ENCODE data around the gene VPS33A. TPM values are rescaled to one million over a fixed set of nuclear protein-coding genes. Genes with fewer than 3 reads are reported as not detected.

Gene VPS33A
- total RNA-seq, 1 donor from 2014 or later: 27.1 TPM

Small RNAs within 50 kb of the gene (small RNA-seq; reads per million reads assigned to genes)
- gene DIABLO: 0.46 reads per million, percentile 45 among the genes with 10 or more reads in this experiment

Other genes with a start within 250 kb of the VPS33A start
- gene BCL7A, start 244.6 kb downstream of the VPS33A start, total RNA-seq: 103 TPM
- gene MLXIP, start 187.7 kb downstream of the VPS33A start, total RNA-seq: 7.6 TPM
- gene IL31, start 92.3 kb downstream of the VPS33A start, total RNA-seq: not detected
- 1.2 TPM for gene LRRC43, start 83.4 kb downstream of the VPS33A start, total RNA-seq
- gene B3GNT4, start 62.8 kb downstream of the VPS33A start, total RNA-seq: 7.2 TPM
- gene DIABLO, start 40.4 kb downstream of the VPS33A start, total RNA-seq: 35.7 TPM
- gene CLIP1, start 156.2 kb upstream of the VPS33A start, total RNA-seq: 73.5 TPM
- 31.7 TPM for gene ZCCHC8, start 234.4 kb upstream of the VPS33A start, total RNA-seq

All from occipital lobe (tissue), 2 donors.